CD1c-positive myeloid dendritic cell (primary cell): Measurements from ENCODE around the gene MACF1.
"Not testable (repeated sequence)": the region's sequence is repeated elsewhere in the genome, so short reads cannot be mapped to it uniquely, and the experiment has no call there.

Source experiments
- DNase-seq: peaks from one replicate; pipeline ENCODE4 v3.0.0-alpha.2; 2016; ENCODE audit errors: extremely low spot score

MACF1 gene

DNA sequence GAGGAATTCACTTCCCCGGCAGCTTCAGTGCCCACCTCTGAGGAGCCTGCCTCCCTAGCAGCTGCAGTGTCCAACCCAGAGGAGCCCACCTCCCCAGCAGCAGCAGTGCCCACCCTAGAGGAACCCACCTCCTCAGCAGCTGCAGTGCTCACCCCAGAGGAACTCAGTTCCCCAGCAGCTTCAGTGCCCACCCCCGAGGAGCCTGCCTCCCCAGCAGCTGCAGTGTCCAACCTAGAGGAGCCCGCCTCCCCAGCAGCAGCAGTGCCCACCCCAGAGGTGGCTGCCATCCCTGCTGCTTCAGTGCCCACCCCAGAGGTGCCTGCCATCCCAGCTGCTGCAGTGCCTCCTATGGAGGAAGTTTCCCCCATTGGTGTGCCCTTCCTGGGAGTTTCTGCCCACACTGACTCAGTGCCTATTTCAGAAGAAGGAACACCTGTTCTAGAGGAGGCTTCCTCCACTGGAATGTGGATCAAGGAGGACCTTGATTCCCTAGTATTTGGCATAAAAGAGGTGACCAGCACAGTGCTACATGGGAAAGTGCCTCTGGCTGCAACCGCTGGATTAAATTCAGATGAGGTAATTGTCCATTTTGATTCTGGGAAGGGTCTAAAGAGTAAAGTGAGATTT, 209.5 kb downstream of the MACF1 start:
- no peak for DNase-seq

GRCh38 chr1:39415553-39415952, 211.1 kb downstream of the MACF1 start:
- DNase-seq, result no peak

DNA sequence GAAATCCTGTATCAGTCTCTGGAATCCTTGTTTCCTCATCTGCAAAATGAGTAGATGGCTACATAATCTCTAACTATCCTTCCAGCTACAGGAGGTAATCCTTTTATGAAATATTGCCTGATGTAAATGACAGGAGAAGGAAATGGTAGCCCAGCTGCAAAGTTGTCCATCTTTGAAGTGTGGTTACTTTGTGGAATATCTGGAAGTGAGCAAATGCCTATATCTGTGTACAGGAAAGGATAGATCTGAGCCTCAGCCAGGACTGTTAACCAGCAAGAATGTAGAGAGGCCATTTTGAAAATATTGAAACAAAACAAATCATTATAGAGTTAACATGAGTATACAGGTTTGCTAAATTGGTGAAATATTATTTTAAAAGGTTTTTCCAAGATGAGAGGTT, 212.1 kb downstream of the MACF1 start:
- no peak for DNase-seq

GRCh38 chr1:39418236-39418635, 213.7 kb downstream of the MACF1 start:
- DNase-seq, result no peak

GRCh38 chr1:39420493-39420892, 216.0 kb downstream of the MACF1 start:
- DNase-seq, result no peak

DNA sequence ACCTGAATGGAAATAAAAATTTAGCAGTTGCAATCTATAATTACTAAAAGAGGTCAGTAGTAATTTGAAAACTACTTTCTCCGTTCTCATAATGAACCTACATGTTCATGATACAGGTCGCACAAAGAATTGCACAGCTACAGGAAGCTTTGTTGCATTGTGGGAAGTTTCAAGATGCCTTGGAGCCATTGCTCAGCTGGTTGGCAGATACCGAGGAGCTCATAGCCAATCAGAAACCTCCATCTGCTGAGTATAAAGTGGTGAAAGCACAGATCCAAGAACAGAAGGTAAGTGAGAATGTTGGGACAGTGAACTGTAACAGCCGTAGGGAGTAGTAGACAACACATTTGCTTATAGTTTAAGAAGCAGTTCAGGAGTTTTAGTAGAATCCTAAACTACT, 218.1 kb downstream of the MACF1 start:
- DNase-seq, result no peak

- DNase-seq, result no peak
Measured at GRCh38 chr1:39425151-39425550, 220.7 kb downstream of the MACF1 start.

DNA sequence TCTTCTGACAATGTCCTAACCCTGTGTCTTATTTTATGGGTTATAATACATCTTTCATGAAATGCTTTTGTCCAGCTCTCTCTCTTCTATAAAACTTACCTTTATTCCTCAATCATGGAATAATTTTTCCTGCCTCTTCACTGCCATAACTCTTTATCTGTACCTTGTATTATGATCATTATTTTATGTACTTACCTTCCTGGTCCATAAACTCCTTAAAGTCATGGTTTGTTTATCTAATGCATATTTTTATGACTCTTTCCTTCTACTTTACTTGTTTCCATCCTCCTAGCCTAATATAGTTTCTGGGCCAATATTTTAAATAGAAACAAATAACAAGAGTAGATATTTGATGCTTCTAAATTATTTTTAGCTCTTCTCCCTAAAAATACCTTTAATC, 221.1 kb downstream of the MACF1 start:
- no peak for DNase-seq

DNA sequence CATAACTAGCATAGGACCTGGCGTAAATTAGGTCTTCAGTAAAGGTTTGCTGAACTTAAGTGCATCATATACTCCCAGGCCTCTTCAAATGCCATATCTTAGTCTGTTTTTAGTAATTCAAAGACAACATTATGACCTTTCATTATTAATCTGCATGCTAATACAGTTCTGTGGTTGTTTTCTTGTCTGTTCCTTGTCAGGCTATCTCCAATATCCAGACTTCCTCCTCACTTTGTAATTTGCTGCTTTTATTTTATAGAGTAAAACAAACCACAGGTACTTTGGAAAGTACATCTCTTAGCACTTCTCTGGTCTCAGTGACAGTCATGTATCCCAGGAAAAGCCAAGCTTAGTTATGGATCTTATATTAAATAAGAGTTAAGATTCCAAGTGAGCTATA, 221.9 kb downstream of the MACF1 start:
- no peak for DNase-seq

- DNase-seq, result no peak
Measured at GRCh38 chr1:39427374-39427773, 222.9 kb downstream of the MACF1 start.

DNA sequence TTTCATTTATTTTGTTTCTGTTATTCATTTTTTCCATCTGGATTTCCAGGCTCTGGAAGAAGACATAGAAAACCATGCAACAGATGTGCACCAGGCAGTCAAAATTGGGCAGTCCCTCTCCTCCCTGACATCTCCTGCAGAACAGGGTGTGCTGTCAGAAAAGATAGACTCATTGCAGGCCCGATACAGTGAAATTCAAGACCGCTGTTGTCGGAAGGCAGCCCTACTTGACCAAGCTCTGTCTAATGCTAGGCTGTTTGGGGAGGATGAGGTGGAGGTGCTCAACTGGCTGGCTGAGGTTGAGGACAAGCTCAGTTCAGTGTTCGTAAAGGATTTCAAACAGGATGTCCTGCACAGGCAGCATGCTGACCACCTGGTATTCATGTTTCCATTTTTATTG, 223.4 kb downstream of the MACF1 start:
- DNase-seq, result no peak

GRCh38 chr1:39431927-39432326, 227.4 kb downstream of the MACF1 start:
- no peak for DNase-seq

DNA sequence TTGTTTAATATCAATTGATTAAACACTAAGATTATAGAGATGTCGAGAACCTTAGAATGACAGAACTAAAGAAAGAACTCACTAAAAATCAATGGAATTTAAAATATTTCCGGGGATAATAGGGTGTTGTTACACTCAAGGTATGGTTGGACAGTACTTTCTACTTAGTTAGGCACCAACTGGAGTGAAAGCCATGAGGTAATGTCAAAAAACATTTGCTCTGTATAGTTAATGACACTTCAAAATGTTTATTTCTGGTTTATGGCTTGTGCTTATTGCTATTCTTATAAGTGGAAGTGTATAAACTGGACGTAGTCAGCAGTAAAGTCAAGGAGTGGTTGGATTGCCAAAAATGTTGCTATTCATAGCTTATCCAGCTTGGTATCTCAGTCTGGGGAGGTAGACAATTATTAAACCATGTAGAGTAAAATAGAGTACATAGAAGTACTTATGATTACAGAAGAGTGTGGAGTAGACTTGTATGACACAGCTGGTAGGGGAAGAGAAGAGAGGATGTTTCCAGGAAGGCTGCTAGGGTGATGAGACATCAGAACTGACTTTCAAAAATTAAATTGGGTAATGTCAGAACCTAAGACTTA, 230.4 kb downstream of the MACF1 start:
- no peak for DNase-seq

GRCh38 chr1:39435597-39435996, 231.1 kb downstream of the MACF1 start:
- no peak for DNase-seq

- no peak for DNase-seq
Measured at GRCh38 chr1:39436842-39437241, 232.3 kb downstream of the MACF1 start.

DNA sequence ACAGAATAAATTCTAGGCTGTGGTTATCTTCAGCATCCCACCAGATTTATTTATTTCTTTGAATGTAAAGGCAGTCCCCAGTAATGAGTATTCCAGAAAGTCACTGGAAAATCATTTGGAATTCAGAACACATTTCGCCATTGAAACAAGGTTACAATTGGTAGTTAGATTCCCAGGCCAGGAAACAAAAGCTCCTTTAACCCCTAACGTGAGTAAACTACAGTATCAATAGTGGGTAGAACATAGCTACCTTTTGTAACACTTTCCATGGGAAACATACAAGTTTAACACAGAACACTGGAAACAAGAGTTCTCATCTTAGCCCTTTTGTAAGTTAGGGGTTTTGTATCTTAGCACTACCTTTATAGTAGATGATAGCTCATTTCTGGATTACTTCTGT, 233.5 kb downstream of the MACF1 start:
- DNase-seq, result no peak

GRCh38 chr1:39440856-39441255, 236.4 kb downstream of the MACF1 start:
- DNase-seq, result no peak

DNA sequence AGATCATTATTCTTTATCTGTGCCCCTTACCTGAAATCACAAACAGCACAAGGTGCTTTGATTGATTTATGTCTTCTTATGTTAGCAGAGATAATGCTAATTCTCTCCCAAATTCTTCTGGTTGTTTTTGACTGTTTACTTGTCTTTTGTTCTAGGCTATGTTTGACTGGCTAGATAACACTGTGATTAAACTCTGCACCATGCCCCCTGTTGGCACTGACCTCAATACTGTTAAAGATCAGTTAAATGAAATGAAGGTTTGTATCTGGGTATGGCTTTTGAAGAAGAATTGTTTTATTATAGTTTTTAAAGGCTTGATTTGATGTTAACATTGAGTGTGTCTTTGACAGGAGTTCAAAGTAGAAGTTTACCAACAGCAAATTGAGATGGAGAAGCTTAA, 237.3 kb downstream of the MACF1 start:
- no peak for DNase-seq

GRCh38 chr1:39445573-39445972, 241.1 kb downstream of the MACF1 start:
- no peak for DNase-seq

DNA sequence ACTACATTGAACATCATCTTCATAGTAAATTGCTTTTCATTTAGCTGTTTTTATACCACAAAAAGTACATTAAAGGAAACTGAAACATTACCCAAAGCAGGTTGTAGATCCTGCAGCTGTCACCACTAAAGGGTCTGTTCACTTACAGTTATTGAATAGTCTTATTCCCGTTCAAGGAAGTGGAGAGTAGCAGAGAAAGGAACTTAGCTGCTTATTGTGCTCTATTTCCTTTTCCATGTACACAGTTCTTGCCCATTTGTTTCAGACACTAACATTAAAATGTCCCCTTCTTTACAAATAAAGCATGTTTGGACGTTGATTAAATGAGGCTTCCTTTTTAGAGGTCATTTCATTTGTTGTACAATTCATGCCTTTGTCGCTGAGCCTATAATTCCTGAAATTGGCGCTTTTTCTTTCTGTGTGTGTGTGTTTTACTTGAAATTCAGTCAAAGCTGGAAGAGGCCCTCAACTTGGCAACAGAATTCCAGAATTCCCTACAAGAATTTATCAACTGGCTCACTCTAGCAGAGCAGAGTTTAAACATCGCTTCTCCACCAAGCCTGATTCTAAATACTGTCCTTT, 242.6 kb downstream of the MACF1 start:
- DNase-seq, result no peak

- not testable (repeated sequence) for DNase-seq
Measured at GRCh38 chr1:39450041-39450440, 245.5 kb downstream of the MACF1 start.

- DNase-seq, result no peak
Measured at GRCh38 chr1:39450956-39451606, 246.6 kb downstream of the MACF1 start.

- DNase-seq, result no peak
Measured at GRCh38 chr1:39452081-39452480, 247.6 kb downstream of the MACF1 start.
